Natural killer cell (primary cell): Measurements from ENCODE around the gene AXIN1. TPM values are rescaled to one million over a fixed set of nuclear protein-coding genes. Genes with fewer than 3 reads are reported as not detected.

Source experiments
- ATAC-seq, 3 donors: fragments of 150-1000 bp in 2 of 3; fragments of 200-7000 bp in 1 of 3; cut with Tn5 transposase; 1 replicate in 1 of 3; 2 replicates in 2 of 3; pipeline ENCODE4 v1.10.0; 2021; ENCODE audit warnings: mild to moderate bottlenecking in 2 of 3, moderate library complexity in 2 of 3
- DNase-seq, 2 donors: peaks; one replicate each; pipeline versions ENCODE4 v3.0.0 to v3.0.0-alpha.2; 2013 to 2021; ENCODE audit warnings: mixed read lengths in 1 of 2
- H3K27ac ChIP-seq: one replicate; pipeline ENCODE4 v1.5.1; 2013; ENCODE audit warnings: mild to moderate bottlenecking, low read length
- H3K27me3 ChIP-seq: one replicate; pipeline ENCODE4 v1.6.1; 2013; ENCODE audit warnings: low read length; ENCODE audit not compliant: control insufficient read depth, insufficient read depth
- H3K36me3 ChIP-seq: one replicate; pipeline ENCODE4 v1.6.1; 2013; ENCODE audit warnings: low read length; ENCODE audit not compliant: control insufficient read depth, insufficient read depth
- H3K4me1 ChIP-seq: one replicate; pipeline ENCODE4 v1.6.1; 2013; ENCODE audit warnings: low read length; ENCODE audit not compliant: control insufficient read depth, insufficient read depth
- H3K4me3 ChIP-seq: one replicate; pipeline ENCODE4 v1.5.1; 2013; ENCODE audit warnings: low read length
- H3K9me3 ChIP-seq: one replicate; pipeline ENCODE4 v1.6.1; 2013; ENCODE audit warnings: low read length; ENCODE audit not compliant: control insufficient read depth, insufficient read depth
- H3K27ac Mint-ChIP-seq, 2 donors: one replicate each; pipeline ENCODE4 v1.8.0; 2022; ENCODE audit warnings: mild to moderate bottlenecking in 2 of 2, mixed read lengths in 2 of 2, moderate library complexity in 1 of 2
- H3K27me3 Mint-ChIP-seq, 2 donors: one replicate each; pipeline ENCODE4 v1.8.0; 2022; ENCODE audit warnings: low read depth in 2 of 2, mixed read lengths in 2 of 2
- H3K36me3 Mint-ChIP-seq: one replicate; pipeline ENCODE4 v1.8.0; 2022; ENCODE audit warnings: mixed read lengths
- H3K4me1 Mint-ChIP-seq, 2 donors: one replicate each; pipeline ENCODE4 v1.8.0; 2022; ENCODE audit warnings: mixed read lengths in 2 of 2
- H3K4me3 Mint-ChIP-seq: one replicate; pipeline ENCODE4 v1.8.0; 2022; ENCODE audit warnings: mild to moderate bottlenecking, moderate library complexity, mixed read lengths
- H3K9me3 Mint-ChIP-seq, 2 donors: one replicate each; pipeline ENCODE4 v1.8.0; 2022; ENCODE audit warnings: mixed read lengths in 2 of 2
- CTCF ChIP-seq: fragments of 200-600 bp; IDR thresholded peaks from one replicate; pipeline ENCODE4 v1.8.0; 2022; ENCODE audit warnings: antibody characterized with exemption
- WGBS: methylation state at CpG from one replicate; pipeline ENCODE4 v1.1.7; 2013; ENCODE audit warnings: missing lambda C conversion rate; ENCODE audit not compliant: insufficient coverage; 5-methylcytosine and 5-hydroxymethylcytosine counted together
- intact Hi-C: fragments of 100-400 bp; cut with micrococcal nuclease; formaldehyde crosslinking; loops from one replicate; pipeline ENCODE4 v1.14.2; 2022
- total RNA-seq, 4 donors: library from RNA; stranded (reverse); fragments of 120-200 nt in 1 of 4; gene quantifications; one replicate each; pipeline versions ENCODE4 v1.2.3 to v1.2.4, GENCODE V29; 2013 to 2022

The AXIN1 gene
- total RNA-seq, 3 donors from 2014 or later (not counting 1 experiment from before 2014, with no cell fraction given) = 100 to 122 (median 106) TPM

GRCh38 chr16:374616-374926 lies 22.0 kb upstream of the AXIN1 start:
- TF ChIP-seq CTCF = no peak
- DNase-seq (no peak), ATAC-seq (no peak)
- no peak overlapping the region for H3K4me3 Mint-ChIP-seq
- no peak overlapping the region for H3K27ac Mint-ChIP-seq
- WGBS = 93% methylated on average over 9 of the region's 9 CpGs
- peaks cover 25% of the 10 kb centered on the region for H3K4me1 ChIP-seq
- H3K36me3 Mint-ChIP-seq = no peaks in the 10 kb centered on the region
- no peak overlapping the region for H3K4me3 ChIP-seq
- peaks cover 32% of the 10 kb centered on the region for H3K36me3 ChIP-seq
- H3K9me3 Mint-ChIP-seq = no peaks in the 10 kb centered on the region
- no peaks in the 10 kb centered on the region for H3K27me3 ChIP-seq
- no peak overlapping the region for H3K27ac ChIP-seq
- peaks cover 0 to 18% of the 10 kb centered on the region in 2 donors for H3K4me1 Mint-ChIP-seq
- intact Hi-C loops = no loop called here
- no peaks in the 10 kb centered on the region for H3K9me3 ChIP-seq
- no peaks in the 10 kb centered on the region for H3K27me3 Mint-ChIP-seq

GRCh38 chr16:373848-374615 lies 21.5 kb upstream of the AXIN1 start:
- no peaks in the 10 kb centered on the region for H3K27me3 Mint-ChIP-seq
- peaks cover 24% of the 10 kb centered on the region for H3K4me1 ChIP-seq
- no peak overlapping the region for H3K4me3 Mint-ChIP-seq
- no peaks in the 10 kb centered on the region for H3K9me3 Mint-ChIP-seq
- DNase-seq (no peak), ATAC-seq (no peak)
- no peak overlapping the region for H3K27ac Mint-ChIP-seq
- intact Hi-C loops = no loop called here
- no peaks in the 10 kb centered on the region for H3K9me3 ChIP-seq
- peaks cover 0 to 21% of the 10 kb centered on the region in 2 donors for H3K4me1 Mint-ChIP-seq
- H3K36me3 Mint-ChIP-seq = no peaks in the 10 kb centered on the region
- H3K36me3 ChIP-seq = peaks cover 32% of the 10 kb centered on the region
- H3K27me3 ChIP-seq = no peaks in the 10 kb centered on the region
- no peak overlapping the region for H3K27ac ChIP-seq
- WGBS = 94% methylated on average over 42 of the region's 44 CpGs
- no peak overlapping the region for H3K4me3 ChIP-seq
- TF ChIP-seq CTCF = no peak

- H3K4me1 Mint-ChIP-seq = peaks cover 0 to 17% of the 10 kb centered on the region in 2 donors
- H3K9me3 ChIP-seq = no peaks in the 10 kb centered on the region
- H3K4me3 Mint-ChIP-seq = no peak overlapping the region
- H3K27me3 Mint-ChIP-seq = no peaks in the 10 kb centered on the region
- no peaks in the 10 kb centered on the region for H3K36me3 Mint-ChIP-seq
- H3K27ac ChIP-seq = no peak overlapping the region
- H3K4me1 ChIP-seq = peaks cover 19% of the 10 kb centered on the region
- ATAC-seq (no peak), DNase-seq (no peak)
- WGBS = 90% methylated on average over 5 of the region's 5 CpGs
- no peak overlapping the region for H3K4me3 ChIP-seq
- no peaks in the 10 kb centered on the region for H3K9me3 Mint-ChIP-seq
- intact Hi-C loops = no loop called here
- H3K27ac Mint-ChIP-seq = no peak overlapping the region
- no peak for TF ChIP-seq CTCF
- no peaks in the 10 kb centered on the region for H3K27me3 ChIP-seq
- H3K36me3 ChIP-seq = peaks cover 39% of the 10 kb centered on the region
Observed at GRCh38 chr16:373020-373598, 20.6 kb upstream of the AXIN1 start.
